Posterior vena cava (tissue), 2 donors: ENCODE data around the gene AURKAIP1. TPM values are rescaled to one million over a fixed set of nuclear protein-coding genes. Genes with fewer than 3 reads are reported as not detected.

Experiments used
- DNase-seq: peaks from one replicate; pipeline ENCODE4 v3.0.0-alpha.2; 2020; ENCODE audit warnings: low spot score
- intact Hi-C, 2 donors: fragments of 100-400 bp; cut with DNase I; formaldehyde crosslinking; loops; one replicate each; pipeline versions ENCODE4 v1.14.1 to v1.14.2; 2022 to 2023
- total RNA-seq, 2 donors: library from RNA; stranded (reverse); fragmentation: NEBNext Ultra II Directional; extraction: Animal tissue kit (Norgen Biotek cat#: 25700); gene quantifications; one replicate each; pipeline ENCODE4 v1.2.1, GENCODE V29; 2021
- donor health status: DM: yes; HTN: yes; CAD: no.
- donor health status: DM: yes; HTN: yes; CAD: no.

Gene AURKAIP1
- total RNA-seq, 2 donors from 2014 or later: 70.9 to 78.8 TPM

DNA sequence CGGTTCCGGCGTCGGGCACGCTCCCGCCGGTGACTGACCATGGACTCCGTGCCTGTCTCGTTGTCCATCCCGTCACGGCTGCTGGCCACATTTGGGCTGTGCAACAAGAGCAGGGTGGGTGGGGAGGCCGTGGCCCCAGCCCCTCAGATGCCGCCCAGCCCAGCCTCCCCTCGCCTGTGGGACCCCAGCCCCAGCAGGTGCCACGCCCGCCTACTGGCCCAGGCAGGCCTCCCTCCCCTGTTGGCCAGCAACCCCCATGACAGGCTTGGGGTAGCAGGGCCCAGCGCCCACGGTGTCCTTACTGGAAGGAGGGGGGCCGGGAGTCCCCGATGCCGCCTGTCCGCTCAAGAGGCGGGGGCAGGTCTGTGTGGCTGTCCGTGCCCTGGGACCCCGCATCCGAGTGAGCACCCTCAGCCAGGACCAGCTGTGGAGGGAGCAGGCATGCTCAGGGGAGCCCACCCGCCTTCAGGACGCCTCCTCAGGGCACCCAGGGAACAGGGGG lies 32.9 kb downstream of the AURKAIP1 start:
- intact Hi-C loops: no loop called here
- DNase-seq: no peak

DNA sequence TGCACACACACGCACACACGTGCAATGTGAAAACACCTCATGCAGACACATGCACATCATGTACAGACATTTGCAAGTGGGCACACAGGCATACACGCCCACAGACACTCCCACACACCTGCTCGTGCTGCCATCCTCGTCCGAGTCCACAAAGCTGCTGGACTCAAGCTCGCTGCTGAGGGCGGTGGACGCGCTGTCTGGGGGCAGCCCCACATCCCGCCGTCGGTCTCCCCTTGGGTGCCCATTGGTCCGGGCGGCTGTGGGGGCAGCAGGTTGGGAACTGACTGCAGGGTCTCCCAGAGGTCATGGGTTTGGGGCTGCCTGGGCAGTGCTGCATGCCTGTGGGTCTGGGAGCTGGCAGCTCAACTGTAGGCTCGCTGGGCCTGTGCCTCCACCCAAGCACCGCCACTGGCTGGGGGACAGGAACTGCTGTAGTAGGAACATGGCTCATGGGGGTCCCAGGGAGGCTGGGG lies 33.4 kb downstream of the AURKAIP1 start:
- intact Hi-C loops: no loop called here
- DNase-seq: no peak

DNA sequence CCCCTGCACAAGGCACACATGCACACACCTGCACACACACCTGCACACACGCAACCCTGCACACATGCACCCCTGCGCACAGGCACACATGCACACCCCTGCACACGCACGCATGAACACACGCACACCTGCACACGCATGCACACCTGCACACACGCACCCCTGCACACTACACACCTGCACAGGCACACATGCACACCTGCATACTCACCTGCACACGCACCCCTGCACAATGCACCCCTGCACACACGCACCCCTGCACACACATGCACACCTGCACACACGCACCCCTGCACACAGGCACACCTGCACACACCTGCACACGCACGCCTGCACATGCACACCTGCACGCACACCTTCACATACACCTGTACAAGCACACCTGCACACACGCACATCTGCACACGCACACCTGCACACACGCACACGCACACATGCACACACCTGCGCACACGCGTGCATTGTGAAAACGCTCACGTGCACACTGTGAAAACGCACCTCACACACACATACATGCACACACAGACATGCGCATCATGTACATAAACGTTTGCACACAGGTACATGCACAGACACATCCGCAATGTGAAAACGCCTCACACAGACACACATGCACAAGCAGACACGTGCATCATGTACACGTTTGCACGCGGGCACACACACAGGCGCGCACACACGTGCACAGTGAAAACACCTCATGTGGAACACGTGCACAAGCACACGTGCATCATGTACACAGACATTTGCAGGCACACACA lies 34.0 kb downstream of the AURKAIP1 start:
- intact Hi-C loops: no loop called here
- DNase-seq: no peak

DNA sequence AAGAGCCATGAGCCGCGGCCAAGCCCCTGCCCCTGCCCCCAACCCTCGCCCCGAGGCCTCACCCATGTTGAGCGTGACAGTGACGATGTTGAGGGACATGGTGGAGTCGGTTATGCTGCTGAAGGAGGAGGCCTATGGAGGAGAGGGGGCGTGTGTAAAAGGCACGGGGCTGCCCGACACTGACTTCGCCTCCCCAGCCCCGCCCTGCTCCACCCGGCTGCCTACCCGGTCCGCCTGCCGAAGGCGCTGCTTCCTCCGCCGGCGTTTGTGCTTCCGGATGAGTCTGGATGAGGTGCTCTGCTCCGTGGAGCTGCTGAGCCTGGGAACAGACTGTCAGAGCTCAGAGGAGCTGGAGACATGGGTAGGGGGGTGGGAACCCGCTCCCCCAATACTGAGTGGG lies 34.8 kb downstream of the AURKAIP1 start:
- intact Hi-C loops: no loop called here
- DNase-seq: no peak

DNA sequence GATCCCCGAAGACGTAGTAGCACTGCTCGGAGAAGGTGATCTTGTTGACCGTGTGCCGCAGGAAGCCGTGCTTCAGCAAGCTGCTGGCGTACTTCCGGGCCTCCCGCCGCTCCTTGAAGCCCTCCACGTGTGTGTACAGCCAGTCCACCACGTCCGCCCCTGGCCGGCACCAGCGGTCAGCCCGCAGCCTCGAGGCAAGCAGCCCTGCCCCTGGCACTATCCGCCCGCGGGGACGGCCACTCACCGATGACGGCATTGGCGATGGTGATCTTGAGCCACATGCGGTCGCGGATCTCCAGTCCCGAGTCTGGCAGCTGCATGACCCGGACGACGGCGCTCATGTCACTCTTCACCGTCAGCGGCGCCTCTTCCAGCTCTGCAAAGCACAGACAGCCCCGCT lies 36.7 kb downstream of the AURKAIP1 start:
- intact Hi-C loops: no loop called here

DNA sequence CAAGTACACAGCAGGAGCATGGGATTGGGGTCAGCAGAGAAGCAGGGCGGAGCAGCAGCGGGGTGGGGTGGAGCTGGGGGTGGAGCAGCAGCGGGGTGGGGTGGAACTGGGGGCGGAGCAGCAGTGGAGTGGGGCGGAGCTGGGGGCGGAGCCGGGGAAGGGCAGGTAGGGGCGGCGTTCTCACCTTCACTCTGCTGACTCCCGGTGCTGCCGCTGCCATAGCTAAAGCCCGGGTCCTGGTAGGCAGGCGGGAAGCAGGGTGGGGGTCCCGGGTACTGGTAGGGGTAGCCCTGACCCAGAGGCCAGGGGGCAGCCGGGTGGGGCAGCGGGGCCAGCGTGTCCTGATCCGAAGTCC lies 37.2 kb downstream of the AURKAIP1 start:
- no peak for DNase-seq
- intact Hi-C loops: no loop called here

More for the DNA sequence above, 36.7 kb downstream of the AURKAIP1 start:
- DNase-seq: no peak

DNA sequence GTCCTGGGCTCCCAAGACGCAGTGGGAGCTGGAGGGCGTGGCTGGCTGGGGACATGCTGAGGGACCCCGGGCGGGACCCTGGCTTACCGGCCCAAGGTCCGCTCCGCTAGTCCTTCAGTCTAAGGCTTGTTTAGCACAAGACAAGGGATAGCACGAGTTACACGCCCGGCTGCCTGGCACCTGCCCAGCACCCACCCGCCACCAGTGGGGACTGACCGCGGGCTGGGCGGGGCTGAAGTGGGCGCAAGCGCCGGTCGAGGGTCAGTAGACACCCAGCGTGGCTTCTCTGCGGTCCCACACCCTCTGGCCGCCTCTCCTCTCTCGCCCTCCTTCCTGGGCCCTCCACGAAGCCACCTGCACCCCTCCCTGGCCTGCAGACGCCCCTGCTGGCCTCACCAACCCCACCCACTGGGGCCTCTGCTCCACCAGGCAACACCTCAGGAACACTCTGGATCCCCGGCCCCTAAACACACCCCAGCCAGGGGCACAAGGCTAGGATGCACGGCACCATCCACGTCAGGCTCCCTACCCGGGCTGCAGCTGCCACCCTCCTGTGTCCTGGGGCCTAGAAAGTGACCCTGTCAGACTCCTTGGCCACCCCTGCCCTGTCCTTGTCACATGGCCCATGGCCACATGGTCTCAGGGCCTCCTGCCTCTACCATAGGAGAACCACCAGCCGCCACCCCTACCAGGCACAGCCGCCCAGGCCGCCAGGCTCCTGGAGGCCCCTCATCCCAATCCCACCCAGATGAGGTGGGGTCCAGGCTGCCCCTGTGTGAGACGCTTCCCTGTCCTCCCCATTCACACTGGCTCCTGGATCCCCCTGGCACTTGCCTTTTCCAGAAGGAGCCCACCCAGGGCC lies 37.8 kb downstream of the AURKAIP1 start:
- intact Hi-C loops: no loop called here
- no peak for DNase-seq

DNA sequence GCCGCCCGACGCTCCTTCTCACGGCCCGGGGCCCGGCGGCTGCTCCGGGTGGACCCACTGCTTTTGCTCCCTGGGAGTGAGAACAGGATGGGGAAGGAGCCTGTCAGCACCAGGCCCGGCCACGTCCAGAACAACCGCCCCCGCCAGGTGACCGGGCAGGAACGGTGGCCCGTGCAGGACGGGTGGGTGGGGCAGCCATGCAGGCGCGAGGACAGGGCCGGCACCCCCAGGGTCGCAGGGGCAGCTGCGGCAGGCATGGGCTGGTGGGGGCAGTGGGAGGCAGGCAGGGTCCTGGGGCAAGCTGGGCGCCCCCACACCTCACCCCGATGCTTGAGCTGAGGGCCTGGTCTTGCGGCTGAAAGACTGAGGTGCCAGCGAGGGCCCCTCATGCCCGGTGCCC lies 38.6 kb downstream of the AURKAIP1 start:
- intact Hi-C loops: no loop called here
- DNase-seq: no peak

DNA sequence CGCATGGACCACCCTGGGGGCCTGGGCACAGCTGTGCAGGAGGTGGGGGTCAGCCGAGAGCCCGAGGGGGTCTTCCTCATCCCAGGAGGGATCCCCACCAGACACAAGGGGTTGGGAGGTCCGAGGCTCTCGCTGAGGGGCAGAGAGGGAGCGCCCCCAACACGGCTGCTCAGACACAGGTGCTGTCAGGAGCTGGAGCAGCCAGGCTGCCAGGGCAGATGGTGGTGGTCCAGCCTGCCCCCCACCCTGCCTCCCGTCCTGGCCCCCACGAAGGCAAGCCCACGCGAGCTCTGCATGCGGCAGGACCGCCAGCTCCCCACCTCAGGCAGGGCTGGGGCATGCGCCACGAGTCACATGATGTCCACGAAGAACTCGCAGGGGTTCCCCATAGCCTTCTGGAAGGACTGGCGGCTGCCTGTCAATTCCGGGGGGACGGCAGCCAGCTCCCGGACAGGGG lies 39.2 kb downstream of the AURKAIP1 start:
- intact Hi-C loops: no loop called here
- DNase-seq: no peak

DNA sequence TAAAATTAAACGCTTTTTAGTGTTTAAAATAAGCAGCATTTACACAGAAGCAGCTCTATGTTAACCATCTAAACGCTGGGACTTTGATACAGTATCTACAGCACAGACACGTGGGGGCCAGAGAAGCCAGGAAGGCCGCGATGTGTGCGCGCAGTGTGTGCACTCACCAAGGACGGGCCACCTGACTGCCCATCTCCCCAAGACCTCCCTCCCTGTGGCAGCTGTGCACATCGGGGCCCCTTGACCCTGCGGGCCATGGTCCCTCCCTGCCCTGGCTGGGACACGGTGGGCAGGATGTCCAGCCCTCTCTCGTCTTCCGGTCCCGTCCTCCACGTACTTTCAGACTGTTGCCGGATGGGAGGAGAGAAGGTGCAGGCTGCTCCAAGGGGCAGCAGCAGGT lies 39.7 kb downstream of the AURKAIP1 start:
- intact Hi-C loops: no loop called here
- DNase-seq: no peak

DNA sequence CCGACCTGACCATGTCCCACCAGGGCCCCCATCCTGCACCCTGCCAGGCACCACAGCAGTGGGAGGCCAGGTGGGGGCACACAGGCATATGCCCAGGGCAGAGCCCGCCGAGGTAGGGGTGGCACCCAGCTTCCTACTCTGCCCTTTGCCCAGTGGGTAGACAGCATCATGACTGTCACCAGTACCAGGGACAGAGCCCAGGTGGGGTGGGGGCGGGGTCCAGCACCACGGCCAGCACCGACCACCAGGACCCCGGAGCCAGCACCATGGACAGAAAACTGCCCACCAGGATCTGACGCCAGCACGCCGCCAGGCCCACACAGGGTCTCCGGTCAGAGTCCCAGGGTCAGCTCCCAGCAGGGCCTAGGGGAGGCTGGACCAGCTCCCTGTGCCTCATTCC lies 40.2 kb downstream of the AURKAIP1 start:
- no peak for DNase-seq
- intact Hi-C loops: no loop called here

DNA sequence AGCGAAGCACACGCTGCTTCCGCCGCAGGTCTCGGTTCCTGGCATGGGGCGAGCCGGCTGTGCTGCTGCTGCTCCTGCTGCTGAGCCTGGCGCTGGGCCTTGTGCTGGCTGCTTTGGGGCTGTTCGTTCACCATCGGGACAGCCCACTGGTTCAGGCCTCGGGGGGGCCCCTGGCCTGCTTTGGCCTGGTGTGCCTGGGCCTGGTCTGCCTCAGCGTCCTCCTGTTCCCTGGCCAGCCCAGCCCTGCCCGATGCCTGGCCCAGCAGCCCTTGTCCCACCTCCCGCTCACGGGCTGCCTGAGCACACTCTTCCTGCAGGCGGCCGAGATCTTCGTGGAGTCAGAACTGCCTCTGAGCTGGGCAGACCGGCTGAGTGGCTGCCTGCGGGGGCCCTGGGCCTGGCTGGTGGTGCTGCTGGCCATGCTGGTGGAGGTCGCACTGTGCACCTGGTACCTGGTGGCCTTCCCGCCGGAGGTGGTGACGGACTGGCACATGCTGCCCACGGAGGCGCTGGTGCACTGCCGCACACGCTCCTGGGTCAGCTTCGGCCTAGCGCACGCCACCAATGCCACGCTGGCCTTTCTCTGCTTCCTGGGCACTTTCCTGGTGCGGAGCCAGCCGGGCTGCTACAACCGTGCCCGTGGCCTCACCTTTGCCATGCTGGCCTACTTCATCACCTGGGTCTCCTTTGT lies 41.3 kb downstream of the AURKAIP1 start:
- DNase-seq: no peak
- intact Hi-C loops: no loop called here

DNA sequence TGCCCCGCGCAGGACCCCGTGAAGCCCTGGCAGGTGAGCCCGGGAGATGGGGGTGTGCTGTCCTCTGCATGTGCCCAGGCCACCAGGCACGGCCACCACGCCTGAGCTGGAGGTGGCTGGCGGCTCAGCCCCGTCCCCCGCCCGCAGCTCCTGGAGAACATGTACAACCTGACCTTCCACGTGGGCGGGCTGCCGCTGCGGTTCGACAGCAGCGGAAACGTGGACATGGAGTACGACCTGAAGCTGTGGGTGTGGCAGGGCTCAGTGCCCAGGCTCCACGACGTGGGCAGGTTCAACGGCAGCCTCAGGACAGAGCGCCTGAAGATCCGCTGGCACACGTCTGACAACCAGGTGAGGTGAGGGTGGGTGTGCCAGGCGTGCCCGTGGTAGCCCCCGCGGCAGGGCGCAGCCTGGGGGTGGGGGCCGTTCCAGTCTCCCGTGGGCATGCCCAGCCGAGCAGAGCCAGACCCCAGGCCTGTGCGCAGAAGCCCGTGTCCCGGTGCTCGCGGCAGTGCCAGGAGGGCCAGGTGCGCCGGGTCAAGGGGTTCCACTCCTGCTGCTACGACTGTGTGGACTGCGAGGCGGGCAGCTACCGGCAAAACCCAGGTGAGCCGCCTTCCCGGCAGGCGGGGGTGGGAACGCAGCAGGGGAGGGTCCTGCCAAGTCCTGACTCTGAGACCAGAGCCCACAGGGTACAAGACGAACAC lies 42.1 kb downstream of the AURKAIP1 start:
- DNase-seq: no peak
- intact Hi-C loops: no loop called here

DNA sequence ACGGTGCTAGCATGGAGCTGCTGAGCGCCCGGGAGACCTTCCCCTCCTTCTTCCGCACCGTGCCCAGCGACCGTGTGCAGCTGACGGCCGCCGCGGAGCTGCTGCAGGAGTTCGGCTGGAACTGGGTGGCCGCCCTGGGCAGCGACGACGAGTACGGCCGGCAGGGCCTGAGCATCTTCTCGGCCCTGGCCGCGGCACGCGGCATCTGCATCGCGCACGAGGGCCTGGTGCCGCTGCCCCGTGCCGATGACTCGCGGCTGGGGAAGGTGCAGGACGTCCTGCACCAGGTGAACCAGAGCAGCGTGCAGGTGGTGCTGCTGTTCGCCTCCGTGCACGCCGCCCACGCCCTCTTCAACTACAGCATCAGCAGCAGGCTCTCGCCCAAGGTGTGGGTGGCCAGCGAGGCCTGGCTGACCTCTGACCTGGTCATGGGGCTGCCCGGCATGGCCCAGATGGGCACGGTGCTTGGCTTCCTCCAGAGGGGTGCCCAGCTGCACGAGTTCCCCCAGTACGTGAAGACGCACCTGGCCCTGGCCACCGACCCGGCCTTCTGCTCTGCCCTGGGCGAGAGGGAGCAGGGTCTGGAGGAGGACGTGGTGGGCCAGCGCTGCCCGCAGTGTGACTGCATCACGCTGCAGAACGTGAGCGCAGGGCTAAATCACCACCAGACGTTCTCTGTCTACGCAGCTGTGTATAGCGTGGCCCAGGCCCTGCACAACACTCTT lies 42.8 kb downstream of the AURKAIP1 start:
- DNase-seq: no peak
- intact Hi-C loops: no loop called here

DNA sequence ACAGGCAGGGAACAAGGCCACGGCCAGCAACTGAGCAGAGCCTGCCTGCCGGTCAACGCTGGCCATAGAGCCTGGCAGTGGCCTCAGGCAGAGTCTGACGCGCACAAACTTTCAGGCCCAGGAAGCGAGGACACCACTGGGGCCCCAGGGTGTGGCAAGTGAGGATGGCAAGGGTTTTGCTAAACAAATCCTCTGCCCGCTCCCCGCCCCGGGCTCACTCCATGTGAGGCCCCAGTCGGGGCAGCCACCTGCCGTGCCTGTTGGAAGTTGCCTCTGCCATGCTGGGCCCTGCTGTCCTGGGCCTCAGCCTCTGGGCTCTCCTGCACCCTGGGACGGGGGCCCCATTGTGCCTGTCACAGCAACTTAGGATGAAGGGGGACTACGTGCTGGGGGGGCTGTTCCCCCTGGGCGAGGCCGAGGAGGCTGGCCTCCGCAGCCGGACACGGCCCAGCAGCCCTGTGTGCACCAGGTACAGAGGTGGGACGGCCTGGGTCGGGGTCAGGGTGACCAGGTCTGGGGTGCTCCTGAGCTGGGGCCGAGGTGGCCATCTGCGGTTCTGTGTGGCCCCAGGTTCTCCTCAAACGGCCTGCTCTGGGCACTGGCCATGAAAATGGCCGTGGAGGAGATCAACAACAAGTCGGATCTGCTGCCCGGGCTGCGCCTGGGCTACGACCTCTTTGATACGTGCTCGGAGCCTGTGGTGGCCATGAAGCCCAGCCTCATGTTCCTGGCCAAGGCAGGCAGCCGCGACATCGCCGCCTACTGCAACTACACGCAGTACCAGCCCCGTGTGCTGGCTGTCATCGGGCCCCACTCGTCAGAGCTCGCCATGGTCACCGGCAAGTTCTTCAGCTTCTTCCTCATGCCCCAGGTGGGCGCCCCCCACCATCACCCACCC lies 43.7 kb downstream of the AURKAIP1 start, which contains the start of gene TAS1R3:
Gene TAS1R3, plus strand, starts transcription at position 213 of the 898 bp plus-strand sequence. Its CDS starts 66 bp downstream, at position 279.
- DNase-seq: no peak
- intact Hi-C loops: no loop called here

DNA sequence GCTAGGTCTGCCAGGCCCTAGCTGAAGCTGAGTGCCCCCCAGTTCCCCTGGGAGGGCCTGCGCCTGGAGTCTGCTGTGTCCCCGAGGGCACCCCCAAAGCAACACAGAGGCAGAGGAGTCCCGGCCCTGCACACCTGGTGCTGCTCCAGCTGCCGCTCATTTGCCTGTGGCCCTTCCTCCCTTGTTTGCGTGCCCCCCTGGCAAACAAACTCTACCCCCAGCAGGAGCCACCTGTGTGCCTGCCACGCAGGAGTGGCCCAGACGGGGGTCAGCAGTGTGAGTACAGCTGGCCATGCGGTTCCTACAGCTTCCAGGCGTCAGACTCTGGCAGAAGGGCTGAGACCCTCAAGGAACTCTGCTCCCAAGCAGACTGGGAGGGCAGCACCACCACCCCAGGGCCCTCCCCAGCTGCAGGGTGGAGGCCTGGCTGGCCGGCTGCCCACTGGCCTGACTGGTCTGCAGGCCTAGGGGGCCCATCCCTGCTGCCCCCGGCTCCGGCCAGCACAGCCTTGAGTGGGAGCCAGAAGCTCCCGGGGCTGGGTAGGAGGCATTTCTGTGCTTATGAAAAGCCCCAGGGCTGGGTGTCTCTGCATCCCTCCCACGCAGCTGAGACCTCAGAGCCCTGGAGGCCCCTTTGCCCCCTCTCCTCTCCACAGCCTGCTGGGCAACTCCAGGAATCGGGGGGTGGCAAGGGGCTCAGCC lies 44.5 kb downstream of the AURKAIP1 start:
- intact Hi-C loops: no loop called here

More for the DNA sequence above, 44.5 kb downstream of the AURKAIP1 start:
- DNase-seq: no peak
